Measurements from ENCODE around the gene FLT3. TPM values are rescaled to one million over a fixed set of nuclear protein-coding genes. Genes with fewer than 3 reads are reported as not detected.

Gene FLT3
- total and polyA plus RNA-seq, 9 of the 15 experiments (the other 6 are each of a cell fraction or from before 2014, with no cell fraction given), result not detected

DNA sequence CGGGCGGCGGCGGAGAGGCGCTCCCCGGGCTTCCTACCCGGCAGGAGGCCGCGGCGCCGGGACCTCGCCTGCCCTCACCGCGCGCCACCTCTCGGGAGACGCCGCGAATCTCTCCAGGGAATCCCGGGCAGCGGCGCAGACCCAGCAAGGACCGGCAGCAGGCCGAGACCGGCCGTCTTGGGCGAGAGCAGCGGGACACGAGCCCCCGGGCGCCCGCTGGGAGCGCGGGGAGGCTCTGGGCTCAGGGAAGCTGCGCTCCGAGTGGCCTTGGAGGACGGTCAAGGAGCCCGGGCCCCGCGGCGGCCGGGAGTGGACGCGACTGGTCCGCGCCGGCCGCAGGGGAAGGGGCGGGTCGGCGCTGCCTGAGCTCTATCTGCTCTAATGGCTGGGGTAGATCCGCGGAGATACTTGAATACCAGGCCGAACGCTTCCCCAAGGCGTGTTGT, 145.9 kb downstream of the FLT3 start:
- CTCF ChIA-PET (ENCODE audit: low intra/inter-chr PET ratio), result interaction anchor here (1.5 kb wide), 1 partner anchor 592 kb away, joined by 8 read pairs; no protein-coding TSS in a partner anchor
- in situ Hi-C loops (cut with MboI), result loop anchor here (25.0 kb wide), 1 partner anchor 442 kb away; no protein-coding TSS in a partner anchor
- BruUV-seq (replicated peaks), result no TSS peak
- Histone ChIP-seq H3K9ac (ENCODE audit: insufficient read depth in 1 of 2, low read depth in 2 of 2, low read length in 2 of 2) (no peak overlapping the region), H3K9me1 (ENCODE audit: control insufficient read depth, insufficient read depth, low read length) (no peaks in the 10 kb centered on the region), H3K79me2 (ENCODE audit: control insufficient read depth, insufficient read depth, low read length) (no peaks in the 10 kb centered on the region), H3K27me3 (ENCODE audit: control insufficient read depth in 2 of 2, insufficient read depth in 2 of 2, low read length in 2 of 2) (peaks cover 2 to 9% of the 10 kb centered on the region in 2 experiments; a peak in 1 of 5 replicates), H2AFZ (ENCODE audit: low read depth, low read length) (no peak overlapping the region), H3K27ac (ENCODE audit: extremely low read depth, low read depth, low read length) (no peak overlapping the region), H3K4me1 (replicated peaks in 1 of 2; ENCODE audit: control insufficient read depth in 2 of 2, insufficient read depth in 2 of 2, low read length in 2 of 2) (peaks cover 0 to 13% of the 10 kb centered on the region in 2 experiments; a peak in 2 of 5 replicates), H3K36me3 (ENCODE audit: control insufficient read depth, insufficient read depth, low read length) (no peaks in the 10 kb centered on the region), H3K4me3 (no peak overlapping the region), H4K20me1 (replicated peaks; ENCODE audit: control insufficient read depth, insufficient read depth, low read length) (no peaks in the 10 kb centered on the region), H3K4me2 (ENCODE audit: insufficient read depth, low read length) (no peak overlapping the region), H3K9me3 (replicated peaks; ENCODE audit: control insufficient read depth, insufficient read depth, low read depth, low read length) (no peaks in the 10 kb centered on the region)
- ATAC-seq (no peak), DNase-seq (ENCODE audit: extremely low read depth in 1 of 4, low spot score in 3 of 4) (no peak), FAIRE-seq (no peak)
- TF ChIP-seq, protein P1, sequence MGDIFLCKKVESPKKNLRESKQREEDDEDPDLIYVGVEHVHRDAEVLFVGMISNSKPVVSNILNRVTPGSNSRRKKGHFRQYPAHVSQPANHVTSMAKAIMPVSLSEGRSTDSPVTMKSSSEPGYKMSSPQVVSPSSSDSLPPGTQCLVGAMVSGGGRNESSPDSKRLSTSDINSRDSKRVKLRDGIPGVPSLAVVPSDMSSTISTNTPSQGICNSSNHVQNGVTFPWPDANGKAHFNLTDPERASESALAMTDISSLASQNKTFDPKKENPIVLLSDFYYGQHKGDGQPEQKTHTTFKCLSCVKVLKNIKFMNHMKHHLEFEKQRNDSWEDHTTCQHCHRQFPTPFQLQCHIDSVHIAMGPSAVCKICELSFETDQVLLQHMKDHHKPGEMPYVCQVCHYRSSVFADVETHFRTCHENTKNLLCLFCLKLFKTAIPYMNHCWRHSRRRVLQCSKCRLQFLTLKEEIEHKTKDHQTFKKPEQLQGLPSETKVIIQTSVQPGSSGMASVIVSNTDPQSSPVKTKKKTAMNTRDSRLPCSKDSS (IDR thresholded peaks at IDR 0.05; ENCODE audit: low read depth, partially characterized antibody), result no peak
- TF ChIP-seq C11orf30 (IDR thresholded peaks at IDR 0.05; ENCODE audit: low read depth) (no peak), SNAPC5 (CRISPR knock-in tag; IDR thresholded peaks at IDR 0.05) (no peak), RERE (CRISPR knock-in tag; IDR thresholded peaks at IDR 0.05; ENCODE audit: borderline replicate concordance) (no peak), ZNF785 (CRISPR knock-in tag; IDR thresholded peaks at IDR 0.05) (no peak), MXD1 (CRISPR knock-in tag; IDR thresholded peaks at IDR 0.05; ENCODE audit: borderline replicate concordance, poor library complexity, severe bottlenecking) (no peak), KHSRP (IDR thresholded peaks at IDR 0.05) (no peak), PTRF (tag; IDR thresholded peaks at IDR 0.05) (no peak)
- 47% methylated on average over 2 of the region's 56 CpGs for WGBS (ENCODE audit: insufficient coverage, low coverage, missing lambda C conversion rate)
- intact Hi-C loops (cut with micrococcal nuclease), result loop anchor here (5.0 kb wide), 1 partner anchor 122 kb away; no protein-coding TSS in a partner anchor
- POLR2A ChIA-PET, result no interaction called here

Data from K562 (cell line).